ENCODE results near the gene ITGA1.

DNA sequence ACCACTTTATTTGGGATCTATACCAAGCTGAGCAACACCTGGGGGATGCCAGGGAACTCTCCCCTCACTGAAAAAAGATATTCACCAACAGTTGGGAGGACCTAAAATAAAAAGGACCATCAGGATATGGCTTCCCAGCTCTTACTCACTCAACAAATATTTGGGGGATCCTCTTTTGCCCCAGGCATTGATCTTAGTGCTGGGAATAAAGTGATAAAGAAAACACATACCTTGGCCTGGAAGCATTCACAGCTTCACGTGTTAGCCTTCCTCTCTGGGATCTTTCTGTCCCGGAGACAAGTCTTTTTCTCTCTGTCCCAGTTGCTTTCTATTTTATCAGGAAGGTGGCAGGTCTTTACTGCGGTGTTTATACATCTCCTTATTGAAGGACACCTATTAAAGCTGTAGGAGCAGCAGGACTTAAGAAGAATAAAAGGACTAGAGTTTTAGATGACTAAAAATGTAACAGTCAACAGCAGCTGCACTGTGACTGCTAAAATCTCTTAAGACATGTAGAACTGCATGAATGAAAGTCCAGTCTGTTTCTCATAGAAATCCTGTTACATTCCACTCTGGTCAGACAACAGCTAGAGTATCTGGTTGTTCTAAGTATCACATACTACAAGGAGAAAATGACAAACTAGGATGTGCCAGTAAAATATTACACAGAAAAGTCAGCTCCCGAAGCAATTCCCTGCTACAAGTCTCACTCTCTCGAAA, 111.4 kb downstream of the ITGA1 start:
- TF ChIP-seq, protein P1, sequence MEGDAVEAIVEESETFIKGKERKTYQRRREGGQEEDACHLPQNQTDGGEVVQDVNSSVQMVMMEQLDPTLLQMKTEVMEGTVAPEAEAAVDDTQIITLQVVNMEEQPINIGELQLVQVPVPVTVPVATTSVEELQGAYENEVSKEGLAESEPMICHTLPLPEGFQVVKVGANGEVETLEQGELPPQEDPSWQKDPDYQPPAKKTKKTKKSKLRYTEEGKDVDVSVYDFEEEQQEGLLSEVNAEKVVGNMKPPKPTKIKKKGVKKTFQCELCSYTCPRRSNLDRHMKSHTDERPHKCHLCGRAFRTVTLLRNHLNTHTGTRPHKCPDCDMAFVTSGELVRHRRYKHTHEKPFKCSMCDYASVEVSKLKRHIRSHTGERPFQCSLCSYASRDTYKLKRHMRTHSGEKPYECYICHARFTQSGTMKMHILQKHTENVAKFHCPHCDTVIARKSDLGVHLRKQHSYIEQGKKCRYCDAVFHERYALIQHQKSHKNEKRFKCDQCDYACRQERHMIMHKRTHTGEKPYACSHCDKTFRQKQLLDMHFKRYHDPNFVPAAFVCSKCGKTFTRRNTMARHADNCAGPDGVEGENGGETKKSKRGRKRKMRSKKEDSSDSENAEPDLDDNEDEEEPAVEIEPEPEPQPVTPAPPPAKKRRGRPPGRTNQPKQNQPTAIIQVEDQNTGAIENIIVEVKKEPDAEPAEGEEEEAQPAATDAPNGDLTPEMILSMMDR (conservative IDR thresholded peaks at IDR 0.05; ENCODE audit: low read length): no peak
- TF ChIP-seq EZH2phosphoT487 (IDR thresholded peaks at IDR 0.05; ENCODE audit: borderline replicate concordance, low read depth, low read length): no peak

All from OCI-LY7 (cell line).